GM18498 (cell line): ENCODE data around the gene PPP1R14B.

Source experiments
- ATAC-seq: cut with Tn5 transposase; IDR thresholded peaks from one replicate; pipeline ENCODE4 v1.9.1; 2021; ENCODE audit warnings: mild to moderate bottlenecking, moderate library complexity; ENCODE audit not compliant: unreplicated experiment

PPP1R14B gene, protein sequence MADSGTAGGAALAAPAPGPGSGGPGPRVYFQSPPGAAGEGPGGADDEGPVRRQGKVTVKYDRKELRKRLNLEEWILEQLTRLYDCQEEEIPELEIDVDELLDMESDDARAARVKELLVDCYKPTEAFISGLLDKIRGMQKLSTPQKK

DNA sequence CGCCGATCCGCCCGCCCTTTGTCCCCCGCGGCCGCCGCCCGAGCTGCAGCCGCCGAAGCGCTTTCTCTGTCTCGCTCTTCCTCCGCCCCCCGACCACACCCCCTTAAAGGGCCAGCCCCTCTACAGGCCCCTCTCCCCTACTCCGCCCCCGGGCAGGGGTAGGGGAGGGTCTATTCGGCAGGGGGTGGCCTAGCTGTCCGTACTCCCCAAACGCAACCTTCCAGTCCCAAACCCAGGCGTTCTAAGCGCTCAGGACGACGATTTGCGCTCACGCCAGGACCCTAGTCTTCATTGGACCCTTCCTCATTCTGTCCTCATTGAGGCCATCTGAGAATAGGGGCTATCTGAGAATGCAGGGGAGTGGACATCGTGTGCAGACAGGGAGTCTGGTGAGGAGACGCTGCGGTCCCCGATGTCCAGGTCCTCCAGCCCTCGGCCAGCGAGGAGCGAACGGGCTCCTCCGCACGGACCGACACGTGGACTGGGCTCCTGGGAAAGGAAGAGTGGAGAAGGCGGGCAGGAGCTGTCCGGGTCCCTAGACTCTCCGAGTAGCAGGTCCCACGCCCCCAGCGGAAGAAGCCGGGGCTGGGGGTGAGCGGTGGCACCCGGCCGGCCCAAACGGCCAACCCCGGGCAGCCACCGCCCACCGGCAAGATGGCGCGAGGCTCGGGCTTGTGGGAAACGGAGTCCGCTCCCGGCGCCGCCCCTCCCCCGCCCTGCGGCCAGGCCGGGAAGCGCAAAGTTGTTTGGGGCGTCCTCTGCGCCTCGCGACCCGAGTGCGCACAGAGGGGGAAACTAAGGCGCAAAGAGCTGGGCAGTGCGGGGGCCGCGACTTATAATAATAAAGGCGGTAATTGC is at the start of gene PPP1R14B:
Gene PPP1R14B, minus strand, starts transcription at position 73 of the 858 bp plus-strand sequence. CDS start 270 bp downstream, outside the sequence.
- peak; percentile 41 for ATAC-seq

DNA sequence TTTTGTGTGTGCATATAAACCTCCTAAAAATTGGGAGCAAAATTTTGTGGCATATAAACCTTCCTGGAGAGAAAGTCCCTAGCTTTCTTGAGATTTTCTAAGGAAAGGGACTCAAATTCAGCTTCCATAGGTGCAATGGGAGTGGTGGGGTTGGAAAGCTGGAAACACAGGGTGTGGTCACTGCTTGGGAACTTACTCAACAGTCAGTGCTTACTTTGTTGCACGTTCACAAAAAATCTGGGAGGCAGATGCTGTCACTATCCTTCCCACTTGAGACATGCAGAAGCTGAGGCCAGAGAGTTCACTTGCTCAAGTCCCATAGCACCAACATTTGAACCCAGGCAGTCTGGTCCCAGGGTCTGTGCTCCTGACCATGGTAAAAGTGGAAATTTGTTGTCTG is 49.5 kb upstream of the PPP1R14B start:
- ATAC-seq: no peak

DNA sequence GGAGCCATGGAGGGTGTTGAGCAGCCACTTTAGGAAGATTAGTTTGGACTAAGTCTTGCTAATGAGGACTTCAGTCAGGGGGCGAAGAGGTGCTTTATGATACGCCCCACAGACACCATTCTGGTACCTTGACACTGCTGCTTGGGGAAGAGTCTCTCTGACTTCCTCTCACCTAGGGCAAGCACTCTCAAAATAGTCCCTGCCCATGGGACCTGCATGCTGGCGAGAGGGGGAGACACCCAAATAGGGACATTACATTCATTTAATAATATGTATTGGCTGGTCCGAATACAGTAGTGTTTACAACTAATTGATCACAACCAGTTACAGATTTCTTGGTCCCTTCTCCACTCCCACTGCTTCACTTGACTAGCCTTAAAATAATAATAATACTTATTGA is 49.0 kb upstream of the PPP1R14B start:
- ATAC-seq: no peak

DNA sequence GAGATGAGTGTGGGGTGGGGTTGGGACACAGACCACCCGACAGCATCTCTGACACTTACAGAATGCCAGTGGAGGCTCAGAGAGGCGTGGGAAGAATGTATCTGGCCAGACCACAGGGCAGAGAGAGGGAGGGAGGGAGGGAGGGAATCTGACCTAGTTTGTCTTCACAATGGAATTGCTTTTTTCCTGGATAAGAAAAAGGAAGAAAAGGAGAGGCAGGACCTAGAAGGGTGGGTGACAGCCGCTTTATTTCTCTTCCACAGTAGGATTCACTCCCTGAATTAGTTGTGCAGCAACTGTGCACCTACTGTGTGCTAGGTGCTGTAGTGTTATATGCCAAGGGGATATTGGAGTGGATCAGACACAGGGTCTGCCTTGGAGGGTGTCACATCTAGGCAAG is 48.0 kb upstream of the PPP1R14B start:
- ATAC-seq: no peak

DNA sequence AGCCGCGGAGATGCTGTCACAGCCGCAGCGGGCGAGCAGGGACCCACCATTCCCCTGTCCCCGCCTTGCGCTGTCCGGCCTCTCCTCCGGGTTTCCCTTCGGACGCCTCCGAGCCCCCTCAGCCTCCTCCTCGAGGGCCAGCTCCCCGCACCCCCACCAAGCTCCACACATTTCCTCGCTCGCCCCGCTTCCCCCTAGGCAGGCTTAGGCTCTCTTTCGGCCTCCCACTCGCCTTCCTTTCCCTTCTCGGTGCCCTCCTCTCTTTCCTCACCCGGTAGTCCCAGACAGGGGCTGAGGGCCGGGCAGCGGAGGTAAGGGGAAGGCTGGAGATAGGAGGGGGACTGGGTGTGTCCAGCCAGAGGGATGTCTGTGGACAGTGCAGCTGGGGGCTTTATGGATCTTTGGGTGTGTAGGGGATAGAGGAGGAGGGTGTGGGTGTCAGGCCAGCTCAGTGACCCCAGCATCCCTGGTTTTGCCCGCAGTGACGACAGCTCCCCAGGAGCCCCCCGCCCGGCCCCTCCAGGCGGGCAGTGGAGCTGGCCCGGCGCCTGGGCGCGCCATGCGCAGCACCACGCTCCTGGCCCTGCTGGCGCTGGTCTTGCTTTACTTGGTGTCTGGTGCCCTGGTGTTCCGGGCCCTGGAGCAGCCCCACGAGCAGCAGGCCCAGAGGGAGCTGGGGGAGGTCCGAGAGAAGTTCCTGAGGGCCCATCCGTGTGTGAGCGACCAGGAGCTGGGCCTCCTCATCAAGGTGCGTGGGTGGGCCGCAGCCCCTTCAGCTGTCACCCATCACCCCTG is 45.9 kb upstream of the PPP1R14B start:
- no peak for ATAC-seq

DNA sequence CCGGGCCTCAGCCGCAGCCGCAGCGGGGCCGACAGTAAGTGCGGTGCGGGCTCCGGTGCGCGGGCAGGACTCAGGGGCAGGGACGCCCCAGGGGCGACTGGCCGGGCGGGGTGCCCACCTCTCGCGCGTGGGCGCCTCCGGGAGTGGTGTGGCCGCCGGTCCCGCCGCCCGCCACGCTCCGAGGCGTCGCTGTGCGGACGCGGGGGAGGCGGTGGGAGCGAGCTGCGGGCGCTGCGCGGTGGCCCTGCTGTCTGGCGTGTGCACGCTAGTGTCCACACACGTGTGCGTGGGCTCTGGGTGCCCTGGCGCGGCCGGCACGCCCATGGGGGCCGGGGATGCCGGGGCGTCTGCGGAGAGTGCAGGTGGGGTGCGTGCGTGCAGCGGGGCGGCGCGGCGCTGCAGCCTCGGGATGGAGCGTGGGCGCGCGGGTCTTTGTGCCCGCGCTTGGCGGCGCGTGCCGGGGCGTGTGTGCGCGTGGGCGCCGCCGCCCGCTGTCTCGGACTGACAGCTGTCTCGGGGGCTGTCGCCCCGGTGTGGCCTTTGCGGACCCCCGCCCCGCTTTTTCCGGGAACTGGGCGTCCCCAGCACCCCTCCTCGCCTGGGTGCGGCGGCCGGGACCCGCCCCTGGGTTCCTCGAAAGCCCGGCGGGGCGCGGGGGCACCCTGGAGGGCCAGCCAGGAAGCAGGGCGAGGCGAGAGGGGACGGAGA is 45.2 kb upstream of the PPP1R14B start:
- no peak for ATAC-seq

DNA sequence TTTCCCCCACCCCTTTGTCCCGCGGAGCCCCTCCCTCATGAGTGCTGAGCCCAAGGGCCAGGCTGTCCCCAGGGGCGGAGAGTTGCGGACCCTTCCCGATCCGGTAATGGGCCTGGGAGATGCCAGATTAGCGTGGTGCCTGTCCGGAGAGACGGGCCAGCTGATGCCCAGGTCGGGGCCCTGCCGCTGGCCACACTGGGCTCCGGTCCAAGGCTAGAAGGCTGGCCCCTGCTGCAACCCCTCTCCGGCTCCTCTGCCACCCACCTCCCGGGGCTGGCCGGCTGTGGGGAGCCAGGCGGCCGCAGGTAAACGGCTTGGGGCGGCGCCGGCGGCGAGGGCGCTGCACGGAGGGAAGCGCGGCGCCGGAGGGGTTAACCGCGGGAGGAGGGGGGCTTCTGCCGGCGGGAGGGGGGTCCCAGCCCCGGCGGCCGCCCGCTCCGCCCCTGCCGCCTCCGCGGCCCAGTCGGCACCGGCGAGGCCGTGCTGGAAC is 44.6 kb upstream of the PPP1R14B start, which contains the start of gene KCNK4:
Gene KCNK4, plus strand, starts transcription at position 41 of the 490 bp plus-strand sequence. CDS start 1,717 bp downstream, outside the sequence.
- no peak for ATAC-seq

DNA sequence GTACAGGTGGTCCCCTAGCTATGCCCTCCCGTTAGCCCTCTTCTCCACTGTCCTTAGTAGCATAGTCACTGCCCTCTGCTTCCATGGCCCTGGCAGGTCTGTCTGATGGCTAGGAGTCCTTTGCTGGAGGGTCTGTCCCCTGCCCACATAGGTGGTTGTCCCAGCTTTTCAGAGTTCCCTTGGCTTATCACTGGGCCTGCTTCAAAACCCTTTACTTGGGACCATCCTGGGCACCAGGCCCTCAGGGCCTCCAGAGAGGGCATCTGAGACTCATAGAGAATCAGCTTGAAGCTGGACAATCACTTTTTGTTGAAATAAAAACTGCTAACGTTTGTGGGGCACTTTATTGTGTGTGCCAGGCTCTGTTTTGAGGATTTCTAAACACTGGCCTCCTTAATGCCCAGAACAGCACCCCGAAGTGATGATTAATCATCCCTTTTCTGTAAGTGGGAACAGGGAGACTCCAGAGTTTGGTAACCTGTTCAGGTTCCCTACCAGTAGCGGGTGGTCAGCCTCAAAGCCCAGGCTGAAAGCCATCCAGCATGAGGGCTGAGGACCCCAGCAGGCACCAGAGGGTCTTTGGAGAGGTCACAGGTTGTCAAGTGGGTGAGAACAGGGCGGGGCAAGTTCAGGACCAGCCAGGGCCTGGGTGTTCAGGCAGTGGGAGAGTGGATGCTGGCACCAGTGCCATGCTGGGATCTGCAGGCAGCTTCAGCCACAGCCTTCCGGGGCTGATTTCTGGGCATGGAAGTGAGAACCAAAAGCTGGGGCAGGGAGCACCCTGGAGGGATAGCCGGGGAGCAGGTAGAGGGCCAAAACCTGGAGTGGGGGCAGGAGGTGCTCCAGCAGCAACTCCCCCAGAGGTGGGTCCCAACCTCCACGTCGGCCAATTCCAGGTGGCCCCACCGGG is 43.9 kb upstream of the PPP1R14B start:
- no peak for ATAC-seq

DNA sequence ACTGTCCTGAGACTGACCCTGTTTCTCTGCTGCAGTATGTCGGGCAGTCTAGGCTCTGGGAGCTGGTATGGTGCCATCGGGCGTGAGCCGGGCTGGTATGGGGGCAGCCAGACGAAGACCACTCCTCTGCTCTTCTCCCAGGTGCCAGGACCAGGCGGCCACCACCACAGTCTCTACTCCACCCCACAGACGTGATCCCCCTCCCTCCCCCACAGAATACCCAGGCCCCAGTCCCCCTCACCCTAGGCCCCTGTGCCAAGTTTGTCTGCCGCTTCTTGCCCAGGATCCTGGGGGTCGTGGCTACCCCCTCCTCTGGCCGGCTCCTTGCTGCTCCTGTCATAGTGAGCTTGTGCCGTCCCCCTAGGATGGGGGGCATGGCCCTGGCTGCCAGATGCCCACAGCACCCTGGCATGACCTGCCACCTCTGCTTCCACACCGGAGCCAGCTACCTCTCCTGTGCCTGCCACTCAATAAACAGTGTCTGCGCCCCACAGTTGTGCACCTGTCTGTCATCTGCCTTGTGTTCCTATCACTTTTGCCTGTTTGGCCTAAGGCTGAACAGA is 42.3 kb upstream of the PPP1R14B start:
- no peak for ATAC-seq

DNA sequence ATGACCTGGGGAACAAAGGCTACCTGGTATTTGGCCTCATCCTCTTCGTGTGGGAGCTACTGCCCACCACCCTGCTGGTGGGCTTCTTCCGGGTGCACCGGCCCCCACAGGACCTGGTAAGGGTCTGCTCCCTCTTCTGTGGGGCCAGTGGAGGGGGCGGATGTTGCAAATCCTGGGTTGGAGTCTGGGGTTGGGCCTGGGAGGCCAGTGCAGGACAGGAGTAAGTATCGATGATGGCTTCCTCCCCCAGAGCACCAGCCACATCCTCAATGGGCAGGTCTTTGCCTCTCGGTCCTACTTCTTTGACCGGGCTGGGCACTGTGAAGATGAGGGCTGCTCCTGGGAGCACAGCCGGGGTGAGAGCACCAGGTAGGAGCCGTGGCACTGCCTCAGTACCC is 41.6 kb upstream of the PPP1R14B start:
- no peak for ATAC-seq

DNA sequence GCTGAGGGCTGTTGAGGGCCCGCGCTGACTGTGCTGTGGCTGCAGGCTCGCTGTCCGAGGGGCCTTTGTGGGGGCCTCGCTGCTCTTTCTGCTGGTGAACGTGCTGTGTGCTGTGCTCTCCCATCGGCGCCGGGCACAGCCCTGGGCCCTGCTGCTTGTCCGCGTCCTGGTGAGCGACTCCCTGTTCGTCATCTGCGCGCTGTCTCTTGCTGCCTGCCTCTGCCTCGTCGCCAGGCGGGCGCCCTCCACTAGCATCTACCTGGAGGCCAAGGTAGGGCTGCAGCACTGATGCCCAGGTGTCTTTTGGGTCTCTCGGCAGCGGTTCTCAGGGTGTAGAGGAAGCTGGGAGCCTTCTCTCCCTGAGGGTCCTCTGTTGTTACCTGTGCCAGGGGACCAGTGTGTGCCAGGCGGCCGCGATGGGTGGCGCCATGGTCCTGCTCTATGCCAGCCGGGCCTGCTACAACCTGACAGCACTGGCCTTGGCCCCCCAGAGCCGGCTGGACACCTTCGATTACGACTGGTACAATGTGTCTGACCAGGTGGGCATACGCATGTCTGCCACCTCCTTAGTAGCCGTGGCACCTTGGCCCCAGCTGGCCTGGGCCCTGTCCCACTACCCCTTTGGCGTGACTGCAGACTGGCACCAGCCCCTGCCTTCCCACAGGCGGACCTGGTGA is 41.1 kb upstream of the PPP1R14B start:
- no peak for ATAC-seq

DNA sequence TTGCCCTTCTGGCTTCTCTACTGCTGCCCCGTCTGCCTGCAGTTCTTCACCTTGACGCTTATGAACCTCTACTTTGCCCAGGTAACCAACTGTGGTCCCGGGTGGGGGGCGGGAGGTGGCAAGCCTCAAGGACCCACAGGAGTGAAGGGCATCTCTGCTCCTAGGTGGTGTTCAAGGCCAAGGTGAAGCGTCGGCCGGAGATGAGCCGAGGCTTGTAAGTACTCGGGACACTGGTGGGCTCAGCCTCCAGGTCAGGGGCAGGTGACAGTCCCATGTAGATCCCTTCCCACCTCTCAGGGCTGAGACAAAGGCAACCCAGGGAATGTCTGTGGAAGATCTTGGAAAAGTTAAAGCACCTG is 40.0 kb upstream of the PPP1R14B start:
- no peak for ATAC-seq

DNA sequence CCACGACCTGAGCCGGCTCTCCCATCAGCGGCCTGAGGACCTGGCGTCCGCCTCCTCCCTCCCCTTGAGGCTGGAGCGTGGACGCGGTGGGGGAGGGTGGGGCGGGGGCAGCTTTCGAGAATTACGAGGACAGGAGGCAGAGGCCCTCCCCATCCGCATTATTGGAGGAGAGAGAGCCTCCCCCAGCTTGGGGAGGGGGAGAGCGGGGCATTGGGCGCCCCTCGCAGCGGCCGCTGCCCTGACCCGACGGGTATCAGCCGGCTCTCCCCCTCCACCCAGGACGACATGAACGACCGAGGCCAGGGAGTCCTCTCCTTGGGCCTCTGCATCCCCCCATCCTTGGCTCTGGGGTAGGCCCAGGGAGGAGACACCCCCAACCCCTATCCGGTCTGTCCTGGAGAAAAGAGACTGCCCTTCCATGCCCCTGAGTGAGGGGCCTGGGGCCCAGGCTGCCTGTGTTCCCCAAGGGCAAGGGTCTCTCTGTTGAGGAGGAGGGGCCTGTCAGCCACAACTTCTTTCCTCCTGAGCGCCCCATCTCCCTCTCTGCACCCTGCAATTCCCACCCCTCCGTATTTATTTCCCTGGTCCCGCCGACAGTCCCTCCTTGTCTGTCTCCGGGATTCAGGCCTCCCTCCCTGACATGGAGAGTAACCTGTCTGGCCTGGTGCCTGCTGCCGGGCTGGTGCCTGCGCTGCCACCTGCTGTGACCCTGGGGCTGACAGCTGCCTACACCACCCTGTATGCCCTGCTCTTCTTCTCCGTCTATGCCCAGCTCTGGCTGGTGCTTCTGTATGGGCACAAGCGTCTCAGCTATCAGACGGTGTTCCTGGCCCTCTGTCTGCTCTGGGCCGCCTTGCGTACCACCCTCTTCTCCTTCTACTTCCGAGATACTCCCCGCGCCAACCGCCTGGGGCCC is 39.4 kb upstream of the PPP1R14B start:
- no peak for ATAC-seq

DNA sequence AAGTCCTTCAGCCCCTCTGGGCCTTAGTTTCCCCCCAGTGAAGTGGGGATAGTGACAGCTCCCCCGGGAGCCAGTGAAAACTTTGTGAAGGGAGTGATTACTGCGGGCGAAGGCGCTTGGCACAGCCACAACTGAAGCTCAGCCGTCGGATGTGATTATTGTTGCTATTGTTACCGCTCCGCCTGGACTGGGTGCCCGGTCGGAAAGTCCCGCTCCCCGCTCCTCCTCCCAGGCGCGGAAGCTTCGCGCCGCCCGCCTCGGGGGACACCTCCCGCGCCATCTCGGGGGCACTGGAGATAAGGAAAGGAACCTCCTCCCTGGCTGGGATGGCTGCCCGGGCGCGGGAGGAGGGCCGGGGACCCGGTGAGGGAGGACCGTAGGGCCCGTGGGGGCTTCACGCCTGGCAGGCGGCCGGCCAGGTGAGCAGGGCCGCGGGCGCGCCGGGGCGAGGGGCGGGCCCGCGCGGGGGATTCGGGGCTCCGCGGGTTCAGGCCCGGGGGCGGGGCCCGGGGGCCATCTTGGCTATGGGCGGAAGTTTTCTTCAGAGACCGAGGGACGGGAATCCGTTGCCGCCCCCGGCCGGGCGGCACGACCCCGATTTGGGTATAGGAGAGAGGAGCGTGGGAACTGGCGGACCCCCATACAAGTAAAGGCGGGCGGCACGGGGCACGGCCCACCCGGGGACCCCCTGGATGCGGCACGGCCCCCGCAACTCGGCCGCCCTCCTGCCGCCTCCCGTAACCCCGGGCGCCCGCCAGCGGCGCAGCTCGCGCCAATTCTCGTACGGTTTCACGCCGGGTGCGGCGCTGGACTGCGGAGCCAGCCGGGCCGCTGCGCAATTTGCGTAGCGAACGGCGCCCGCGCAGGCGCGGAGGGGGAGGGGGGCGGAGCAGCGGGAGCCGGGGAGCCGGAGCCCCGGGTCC is 38.5 kb upstream of the PPP1R14B start, which contains the start of gene GPR137:
Gene GPR137, plus strand, starts transcription at position 887 of the 923 bp plus-strand sequence. CDS start 677 bp downstream, outside the sequence.
- ATAC-seq: peak; percentile 62

DNA sequence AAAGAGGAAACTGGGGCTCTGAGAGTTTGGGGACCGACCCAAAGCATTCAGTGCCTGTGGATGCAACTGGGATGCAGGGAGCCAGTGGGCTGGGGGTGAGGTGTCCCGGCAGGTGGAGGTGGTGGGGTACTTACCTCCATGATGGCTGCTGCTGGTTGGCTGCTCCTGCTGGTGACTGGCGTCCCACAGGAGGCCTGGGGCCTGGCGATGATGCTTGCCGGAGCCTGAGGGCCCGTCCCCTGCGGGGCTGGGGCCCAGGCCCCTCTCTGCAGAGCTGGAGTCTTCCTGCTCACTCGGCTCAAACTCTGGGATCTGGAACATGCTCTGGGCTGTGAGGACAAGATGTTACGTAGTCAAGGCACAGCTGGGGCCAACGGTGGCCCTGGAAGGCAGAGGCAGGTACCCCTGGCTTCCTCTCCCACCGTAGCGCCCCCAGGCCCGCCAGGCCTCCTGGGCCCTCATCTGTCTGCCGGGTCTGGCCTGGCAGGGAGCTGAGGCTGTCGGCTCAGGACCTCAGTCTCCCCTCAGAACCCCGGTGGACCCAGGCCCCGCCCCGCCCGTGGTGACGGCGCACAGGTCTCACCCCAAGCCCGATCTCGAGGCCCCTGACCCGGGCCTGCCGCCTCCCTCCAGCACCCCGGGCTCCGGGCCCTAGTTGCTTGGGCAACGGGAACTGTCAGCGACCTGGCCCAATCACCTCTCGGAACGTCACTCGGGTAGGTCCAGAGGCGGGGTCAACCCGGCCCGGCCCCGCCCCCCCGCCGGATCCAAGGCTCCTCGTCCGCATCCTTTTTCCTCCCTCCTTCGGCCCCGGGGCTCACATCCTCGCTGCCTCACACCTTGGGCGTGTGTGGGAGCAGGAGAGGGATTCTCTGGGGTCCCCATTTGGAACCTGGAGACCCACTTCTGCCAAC is 37.6 kb upstream of the PPP1R14B start, which contains the start of gene BAD:
Gene BAD, minus strand, starts transcription at position 618 of the 914 bp plus-strand sequence. Its CDS starts 297 bp downstream, at position 321.
- ATAC-seq: peak; percentile 67
